GM19397 (cell line): ENCODE measurements around the gene POU6F1.

Experiments
- ATAC-seq: cut with Tn5 transposase; IDR thresholded peaks from one replicate; pipeline ENCODE4 v1.9.1; 2021; ENCODE audit warnings: mild to moderate bottlenecking, moderate library complexity; ENCODE audit not compliant: unreplicated experiment

The POU6F1 gene

GRCh38 chr12:51172515-51173431 is 45.1 kb downstream of the POU6F1 start, which contains the start of gene TFCP2:
Gene TFCP2, minus strand, starts transcription at chr12:51173135. Its CDS starts 713 bp downstream, at chr12:51172422.
- ATAC-seq: peak; percentile 95

GRCh38 chr12:51171884-51172514 is 45.9 kb downstream of the POU6F1 start:
- no peak for ATAC-seq

- ATAC-seq: no peak
These were observed 54.1 kb downstream of the POU6F1 start for GRCh38 chr12:51163795-51164194.

GRCh38 chr12:51162217-51162616 is 55.6 kb downstream of the POU6F1 start:
- ATAC-seq: no peak

GRCh38 chr12:51160814-51161459 is 56.9 kb downstream of the POU6F1 start:
- no peak for ATAC-seq

GRCh38 chr12:51156245-51156765 is 61.6 kb downstream of the POU6F1 start:
- ATAC-seq: no peak

- ATAC-seq: no peak
These were observed 64.9 kb downstream of the POU6F1 start for GRCh38 chr12:51152953-51153352.

- no peak for ATAC-seq
These were observed 67.1 kb downstream of the POU6F1 start for GRCh38 chr12:51150777-51151176.

- ATAC-seq: no peak
These were observed 70.6 kb downstream of the POU6F1 start for GRCh38 chr12:51147309-51147708.

GRCh38 chr12:51139292-51139844 is 78.5 kb downstream of the POU6F1 start:
- no peak for ATAC-seq
